GM12892 (cell line): Measurements from ENCODE around the gene ZBED3.
"Not testable (repeated sequence)": the region's sequence is repeated elsewhere in the genome, so short reads cannot be mapped to it uniquely, and the experiment has no call there.

Experiments used
- POLR2A ChIP-seq: IDR thresholded peaks from 2 replicates; pipeline ENCODE4 v1.6.1; 2011; ENCODE audit warnings: low read depth, low read length, control low read depth
- TAF1 ChIP-seq: IDR thresholded peaks from 2 replicates; pipeline ENCODE4 v1.6.1; 2011; ENCODE audit warnings: low read depth, mild to moderate bottlenecking, control low read depth, low read length, borderline replicate concordance

DNA sequence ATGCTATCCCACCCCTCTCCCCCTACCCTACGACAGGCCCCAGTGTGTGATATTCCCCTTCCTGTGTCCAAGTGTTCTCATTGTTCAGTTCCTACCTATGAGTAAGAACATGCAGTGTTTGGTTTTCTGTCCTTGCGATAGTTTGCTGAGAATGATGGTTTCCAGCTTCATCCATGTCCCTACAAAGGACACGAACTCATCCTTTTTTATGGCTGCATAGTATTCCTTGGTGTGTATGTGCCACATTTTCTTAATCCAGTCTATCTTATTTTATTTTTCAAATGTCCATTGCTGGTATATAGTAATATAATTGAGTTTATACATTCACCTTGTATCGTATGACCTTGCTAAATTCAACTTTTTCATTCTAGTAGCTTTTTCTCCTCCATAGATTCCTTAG lies 19.9 kb upstream of the ZBED3 start:
- not testable (repeated sequence) for TF ChIP-seq POLR2A, TAF1
